Esophagus squamous epithelium (tissue), 4 donors: ENCODE data around the gene RBM39.
"Not testable (repeated sequence)": the region's sequence is repeated elsewhere in the genome, so short reads cannot be mapped to it uniquely, and the experiment has no call there.

Source experiments
- POLR2A ChIP-seq, 4 donors: fragments of 450-650 bp; IDR thresholded peaks; one replicate each; pipeline ENCODE4 v1.6.1; 2017; ENCODE audit warnings: antibody characterized with exemption in 4 of 4, mild to moderate bottlenecking in 4 of 4, moderate library complexity in 3 of 4
- TF ChIP-seq, protein P1 (sequence below), 6 experiments: fragments of 450-650 bp in 4 of 6; fragments of 200-600 bp in 2 of 6; sonication (generic) in 2 of 6; IDR thresholded peaks; one replicate each; pipeline ENCODE4 v1.5.1; 2016 to 2019; ENCODE audit warnings: antibody characterized with exemption in 6 of 6, mild to moderate bottlenecking in 4 of 6, moderate library complexity in 4 of 6

DNA sequence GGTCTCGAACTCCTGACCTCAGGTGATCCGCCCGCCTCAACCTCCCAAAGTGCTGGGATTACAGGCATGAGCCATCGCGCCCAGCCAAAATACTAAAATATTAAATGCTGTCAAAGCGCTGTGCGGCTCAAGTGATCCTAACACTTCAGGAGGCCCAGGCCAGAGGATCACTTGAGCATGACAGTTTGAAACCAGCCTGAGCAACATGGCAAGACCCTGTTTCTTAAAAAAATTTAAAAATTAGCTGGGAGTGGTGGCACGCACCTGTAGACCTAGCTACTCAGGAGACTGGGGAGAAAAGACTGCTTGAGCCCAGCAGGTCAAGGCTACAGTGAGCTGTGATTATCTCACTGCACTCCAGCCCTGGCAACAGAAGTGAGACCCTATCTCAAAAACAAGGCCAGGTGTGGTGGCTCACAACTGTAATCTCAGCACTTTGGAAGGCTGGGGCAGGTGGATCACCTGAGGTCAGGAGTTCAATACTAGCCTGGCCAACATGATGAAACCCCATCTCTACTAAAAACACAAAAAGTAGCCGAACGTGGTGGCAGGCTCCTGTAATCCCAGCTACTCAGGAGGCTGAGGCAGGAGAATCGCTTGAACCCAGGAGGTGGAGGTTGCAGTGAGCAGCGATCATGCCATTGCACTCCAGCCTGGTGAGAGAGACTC, 18.3 kb downstream of the RBM39 start:
- TF ChIP-seq, protein P1, sequence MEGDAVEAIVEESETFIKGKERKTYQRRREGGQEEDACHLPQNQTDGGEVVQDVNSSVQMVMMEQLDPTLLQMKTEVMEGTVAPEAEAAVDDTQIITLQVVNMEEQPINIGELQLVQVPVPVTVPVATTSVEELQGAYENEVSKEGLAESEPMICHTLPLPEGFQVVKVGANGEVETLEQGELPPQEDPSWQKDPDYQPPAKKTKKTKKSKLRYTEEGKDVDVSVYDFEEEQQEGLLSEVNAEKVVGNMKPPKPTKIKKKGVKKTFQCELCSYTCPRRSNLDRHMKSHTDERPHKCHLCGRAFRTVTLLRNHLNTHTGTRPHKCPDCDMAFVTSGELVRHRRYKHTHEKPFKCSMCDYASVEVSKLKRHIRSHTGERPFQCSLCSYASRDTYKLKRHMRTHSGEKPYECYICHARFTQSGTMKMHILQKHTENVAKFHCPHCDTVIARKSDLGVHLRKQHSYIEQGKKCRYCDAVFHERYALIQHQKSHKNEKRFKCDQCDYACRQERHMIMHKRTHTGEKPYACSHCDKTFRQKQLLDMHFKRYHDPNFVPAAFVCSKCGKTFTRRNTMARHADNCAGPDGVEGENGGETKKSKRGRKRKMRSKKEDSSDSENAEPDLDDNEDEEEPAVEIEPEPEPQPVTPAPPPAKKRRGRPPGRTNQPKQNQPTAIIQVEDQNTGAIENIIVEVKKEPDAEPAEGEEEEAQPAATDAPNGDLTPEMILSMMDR (IDR thresholded peaks at IDR 0.05) = not testable (repeated sequence)
- not testable (repeated sequence) for TF ChIP-seq POLR2A (IDR thresholded peaks at IDR 0.05)
